GM12801 (cell line): Measurements from ENCODE around the gene NEK6.

ENCODE experiments used
- TF ChIP-seq, protein P1 (sequence below): IDR thresholded peaks from one replicate; pipeline ENCODE4 v1.5.1; 2011; ENCODE audit warnings: control low read depth; ENCODE audit not compliant: insufficient read length; ENCODE audit errors: extremely low read depth

Gene NEK6

GRCh38 chr9:124306098-124306735, 48.5 kb downstream of the NEK6 start:
- TF ChIP-seq, protein P1, sequence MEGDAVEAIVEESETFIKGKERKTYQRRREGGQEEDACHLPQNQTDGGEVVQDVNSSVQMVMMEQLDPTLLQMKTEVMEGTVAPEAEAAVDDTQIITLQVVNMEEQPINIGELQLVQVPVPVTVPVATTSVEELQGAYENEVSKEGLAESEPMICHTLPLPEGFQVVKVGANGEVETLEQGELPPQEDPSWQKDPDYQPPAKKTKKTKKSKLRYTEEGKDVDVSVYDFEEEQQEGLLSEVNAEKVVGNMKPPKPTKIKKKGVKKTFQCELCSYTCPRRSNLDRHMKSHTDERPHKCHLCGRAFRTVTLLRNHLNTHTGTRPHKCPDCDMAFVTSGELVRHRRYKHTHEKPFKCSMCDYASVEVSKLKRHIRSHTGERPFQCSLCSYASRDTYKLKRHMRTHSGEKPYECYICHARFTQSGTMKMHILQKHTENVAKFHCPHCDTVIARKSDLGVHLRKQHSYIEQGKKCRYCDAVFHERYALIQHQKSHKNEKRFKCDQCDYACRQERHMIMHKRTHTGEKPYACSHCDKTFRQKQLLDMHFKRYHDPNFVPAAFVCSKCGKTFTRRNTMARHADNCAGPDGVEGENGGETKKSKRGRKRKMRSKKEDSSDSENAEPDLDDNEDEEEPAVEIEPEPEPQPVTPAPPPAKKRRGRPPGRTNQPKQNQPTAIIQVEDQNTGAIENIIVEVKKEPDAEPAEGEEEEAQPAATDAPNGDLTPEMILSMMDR = no peak

DNA sequence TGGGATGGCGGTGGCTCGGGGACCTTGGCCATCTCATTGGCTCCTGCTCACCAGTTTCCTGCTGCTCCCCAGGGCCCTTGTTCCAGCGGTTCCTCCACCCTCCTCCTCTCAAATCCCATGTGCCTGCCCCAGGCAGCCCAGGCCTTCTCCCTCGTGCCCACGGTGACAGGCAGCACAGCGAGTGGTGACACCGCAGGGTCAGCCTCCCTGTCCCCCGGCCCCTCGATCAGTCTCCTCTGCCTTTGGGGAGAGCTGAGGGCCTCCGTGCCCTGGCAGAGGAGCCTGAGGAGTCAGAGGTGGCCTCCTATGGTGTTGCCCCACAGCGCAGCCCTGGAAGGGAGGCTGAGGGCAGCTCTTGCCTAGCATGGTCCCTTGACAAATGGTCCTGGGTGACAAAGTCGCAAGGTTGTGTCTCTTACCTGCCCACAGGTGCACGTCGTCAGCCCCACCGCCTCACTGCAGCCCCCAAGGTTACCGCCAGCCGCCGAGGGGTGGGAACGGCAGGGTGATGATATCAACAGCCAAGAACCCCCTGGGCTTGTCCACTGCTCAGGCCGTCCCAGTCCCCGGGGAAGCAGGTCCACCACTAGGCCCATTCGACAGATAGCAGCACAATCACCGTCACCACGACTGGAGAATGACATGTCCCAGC, 49.8 kb downstream of the NEK6 start:
- TF ChIP-seq, protein P1 = no peak

DNA sequence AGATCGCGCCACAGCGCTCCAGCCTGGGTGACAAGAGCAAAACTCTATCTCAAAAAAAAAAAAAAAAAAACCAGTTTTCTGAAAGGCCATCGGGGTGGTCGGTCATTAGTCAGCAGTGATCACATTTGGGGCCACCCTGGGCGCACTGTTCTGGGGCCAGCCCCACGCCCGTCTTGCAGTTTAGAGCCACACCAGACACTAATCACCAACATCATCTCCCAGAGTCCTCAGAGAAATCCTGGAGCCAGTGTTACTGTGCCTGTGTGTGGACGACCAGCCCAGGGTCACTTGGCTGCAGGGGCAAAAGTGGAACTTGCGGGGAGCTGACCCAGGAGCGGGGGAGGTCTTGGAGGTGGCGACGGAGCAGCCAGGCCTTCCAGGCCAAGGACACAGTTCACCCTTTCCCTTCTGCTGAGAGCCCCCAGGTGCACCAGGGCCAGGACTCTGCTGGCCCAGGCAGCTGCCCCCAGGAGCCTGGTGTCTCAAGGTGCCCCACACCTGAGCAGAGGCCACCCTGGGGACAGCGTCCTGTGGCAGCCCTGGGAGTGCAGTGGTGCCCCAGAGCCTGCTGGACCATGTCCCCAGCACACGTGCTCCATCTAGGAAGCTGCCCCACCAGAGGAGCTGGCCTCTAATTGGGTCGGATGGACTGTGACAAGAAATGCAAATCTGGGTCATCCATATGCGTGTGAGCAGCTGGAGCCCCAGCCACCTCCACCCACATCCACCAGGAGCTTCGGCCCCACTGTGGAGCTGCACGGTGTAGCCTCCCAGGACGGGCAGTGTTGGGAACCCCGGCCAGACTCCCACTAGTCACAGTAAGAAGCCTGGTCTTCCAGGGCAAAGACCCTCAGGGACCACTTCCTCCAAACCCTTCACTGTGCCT, 51.1 kb downstream of the NEK6 start:
- TF ChIP-seq, protein P1 = no peak

DNA sequence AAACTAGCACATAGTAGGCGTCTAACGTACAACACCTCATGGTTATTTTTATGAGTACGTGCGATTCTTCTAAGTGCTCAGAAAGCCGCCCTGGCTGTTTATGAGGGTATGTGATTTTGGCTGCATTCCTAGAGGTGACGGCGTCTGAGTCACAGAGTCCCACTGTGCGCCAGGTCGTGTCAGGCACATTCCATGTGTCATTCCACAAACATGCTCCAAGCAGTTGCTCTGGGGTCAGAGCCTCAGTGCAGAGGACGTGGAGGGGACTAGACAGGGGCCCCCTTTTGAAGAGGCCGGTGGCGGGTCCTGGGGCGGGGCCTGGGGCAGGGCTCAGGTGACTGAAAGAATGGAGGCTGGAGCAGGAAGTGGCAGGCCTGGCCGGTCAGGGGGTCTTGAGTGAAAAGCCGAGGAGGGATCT, 51.9 kb downstream of the NEK6 start:
- TF ChIP-seq, protein P1 = no peak

GRCh38 chr9:124311283-124311682, 53.5 kb downstream of the NEK6 start:
- TF ChIP-seq, protein P1 = no peak

DNA sequence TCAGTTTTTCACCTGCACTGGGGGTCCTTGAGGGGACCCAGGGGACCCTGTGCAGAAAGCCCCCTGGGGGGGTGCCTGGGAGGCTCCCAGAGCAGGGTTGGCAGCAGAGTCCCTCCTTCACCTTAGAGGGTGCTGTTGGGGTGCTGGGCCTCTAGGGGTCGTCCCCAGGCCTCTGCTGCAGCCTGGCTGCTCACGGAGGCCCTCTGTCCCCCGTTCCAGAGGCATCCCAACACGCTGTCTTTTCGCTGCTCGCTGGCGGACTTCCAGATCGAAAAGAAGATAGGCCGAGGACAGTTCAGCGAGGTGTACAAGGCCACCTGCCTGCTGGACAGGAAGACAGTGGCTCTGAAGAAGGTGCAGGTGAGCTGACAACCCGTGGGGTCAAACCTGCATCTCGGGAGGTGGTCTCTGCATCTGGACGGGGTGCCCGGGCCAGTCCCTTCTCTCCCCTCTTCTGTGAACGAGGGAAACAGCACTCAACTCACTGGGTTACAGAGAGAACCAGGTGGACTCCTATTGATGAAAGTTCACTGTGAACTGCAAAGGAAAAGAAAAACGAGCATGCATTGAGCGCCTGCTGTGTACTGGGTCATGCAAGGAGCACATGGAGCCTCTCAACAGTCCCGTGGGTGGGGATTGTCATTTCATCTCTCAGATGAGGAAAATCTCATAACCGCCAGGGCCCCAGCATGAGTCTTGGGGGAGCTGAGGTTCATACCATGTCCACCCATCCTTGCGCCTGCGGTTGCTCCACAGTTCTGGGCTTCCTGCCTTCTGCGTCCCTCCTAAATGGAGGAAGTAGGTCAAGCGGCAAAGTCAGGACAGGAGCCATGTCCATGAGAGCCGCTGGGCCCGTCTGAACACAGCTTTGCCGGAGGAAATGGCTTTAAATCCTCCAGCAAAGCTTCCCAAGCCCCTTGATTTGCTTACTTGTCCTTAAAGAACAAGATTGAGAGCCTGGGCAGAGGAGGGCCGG, 54.8 kb downstream of the NEK6 start:
- TF ChIP-seq, protein P1 = no peak

DNA sequence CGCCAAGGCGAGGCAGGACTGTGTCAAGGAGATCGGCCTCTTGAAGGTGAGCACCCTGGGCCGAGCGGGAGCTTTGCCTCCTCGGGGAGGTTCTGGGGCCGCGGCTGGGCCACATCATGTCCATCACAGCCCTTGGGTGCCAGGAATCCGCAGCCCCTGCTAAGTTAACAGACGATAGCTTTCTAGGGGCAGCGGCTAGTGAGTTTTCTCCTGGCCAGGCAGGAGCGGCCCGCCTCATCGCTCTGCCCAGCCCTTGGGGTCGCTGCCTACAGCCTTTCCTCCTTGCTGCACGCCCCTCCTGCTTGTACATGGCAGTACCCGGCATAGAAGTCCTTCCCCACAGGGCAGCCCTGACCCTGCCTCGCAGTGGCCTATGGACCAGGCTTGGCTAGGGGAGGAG, 56.2 kb downstream of the NEK6 start:
- TF ChIP-seq, protein P1 = no peak
